Gastroesophageal sphincter (tissue), 4 donors: ENCODE data around the gene SGIP1. TPM values are rescaled to one million over a fixed set of nuclear protein-coding genes. Genes with fewer than 3 reads are reported as not detected.

Experiments used
- ATAC-seq: fragments of 150-250 bp; one replicate; pipeline ENCODE4 v1.9.1; 2016; ENCODE audit warnings: mild to moderate bottlenecking, moderate library complexity
- H3K27ac ChIP-seq, 4 donors: fragments of 200-600 bp; sonication (generic) in 3 of 4; 1 replicate in 3 of 4; 2 replicates in 1 of 4; pipeline ENCODE4 v1.5.1; 2016 to 2019
- H3K27me3 ChIP-seq: fragments of 200-600 bp; sonication (generic); one replicate; pipeline ENCODE4 v1.5.1; 2019
- H3K36me3 ChIP-seq, 2 donors: fragments of 200-600 bp; sonication (generic); one replicate each; pipeline ENCODE4 v1.5.1; 2019; ENCODE audit warnings: control low read depth in 1 of 2
- H3K4me1 ChIP-seq, 3 donors: fragments of 200-600 bp; sonication (generic); 1 replicate in 2 of 3; 2 replicates in 1 of 3; pipeline ENCODE4 v1.5.1; 2016 to 2019; ENCODE audit warnings: control low read depth in 2 of 3
- H3K4me3 ChIP-seq, 2 donors: fragments of 200-600 bp; sonication (generic); one replicate each; pipeline ENCODE4 v1.5.1; 2019; ENCODE audit warnings: mild to moderate bottlenecking in 1 of 2, moderate library complexity in 1 of 2
- H3K9me3 ChIP-seq, 3 donors: fragments of 200-600 bp; sonication (generic); one replicate each; pipeline ENCODE4 v1.5.1; 2017 to 2019; ENCODE audit warnings: control low read depth in 2 of 3
- EP300 ChIP-seq: sonication (generic); formaldehyde crosslinking; IDR thresholded peaks from one replicate; pipeline ENCODE4 v1.6.1; 2017; ENCODE audit warnings: antibody characterized with exemption, mild to moderate bottlenecking
- POLR2A ChIP-seq, 2 donors: fragments of 450-650 bp; IDR thresholded peaks; one replicate each; pipeline ENCODE4 v1.6.1; 2017; ENCODE audit warnings: antibody characterized with exemption in 2 of 2, mild to moderate bottlenecking in 2 of 2, moderate library complexity in 1 of 2
- POLR2AphosphoS5 ChIP-seq: sonication (generic); formaldehyde crosslinking; IDR thresholded peaks from one replicate; pipeline ENCODE4 v1.6.1; 2017; ENCODE audit warnings: antibody characterized with exemption
- WGBS, 2 donors: methylation state at CpG; one replicate each; pipeline ENCODE4 v1.1.5; 2018; ENCODE audit warnings: low coverage in 1 of 2; 5-methylcytosine and 5-hydroxymethylcytosine counted together
- total RNA-seq, 4 donors: library from RNA; depleted of rRNA; stranded (reverse); fragments of >200 nt; gene quantifications; one replicate each; pipeline ENCODE4 v1.1.0, GENCODE V29; 2016
- TF ChIP-seq, protein P1 (sequence below), 4 experiments: fragments of 200-600 bp in 2 of 4; fragments of 450-650 bp in 2 of 4; sonication (generic) in 1 of 4; IDR thresholded peaks; one replicate each; pipeline ENCODE4 v1.5.1; 2017 to 2019; ENCODE audit warnings: antibody characterized with exemption in 4 of 4, mild to moderate bottlenecking in 2 of 4, moderate library complexity in 2 of 4

Gene SGIP1
- total RNA-seq, 4 donors from 2014 or later: 6.5 to 14.0 (median 10.7) TPM

DNA sequence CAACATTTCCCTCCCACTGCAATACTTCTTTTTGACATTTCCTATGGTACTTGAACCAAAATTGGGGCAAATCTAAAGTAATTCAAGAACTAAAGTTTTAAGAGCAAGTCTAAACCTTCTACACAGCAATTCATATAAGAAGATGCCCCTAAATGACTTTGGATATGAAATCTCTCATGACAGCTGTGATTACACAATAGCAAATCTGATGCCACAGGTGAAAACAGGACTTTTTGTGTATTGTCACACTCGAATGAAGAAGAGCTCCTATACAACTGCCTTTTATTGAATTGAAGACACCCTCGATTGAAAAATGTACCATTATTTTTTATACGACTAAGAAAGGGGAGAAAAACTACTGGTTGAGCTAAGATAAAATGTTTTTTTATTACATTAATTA lies 158.7 kb downstream of the SGIP1 start:
- TF ChIP-seq POLR2A (IDR thresholded peaks at IDR 0.05) (no peak), EP300 (no peak), POLR2AphosphoS5 (no peak)
- TF ChIP-seq, protein P1, sequence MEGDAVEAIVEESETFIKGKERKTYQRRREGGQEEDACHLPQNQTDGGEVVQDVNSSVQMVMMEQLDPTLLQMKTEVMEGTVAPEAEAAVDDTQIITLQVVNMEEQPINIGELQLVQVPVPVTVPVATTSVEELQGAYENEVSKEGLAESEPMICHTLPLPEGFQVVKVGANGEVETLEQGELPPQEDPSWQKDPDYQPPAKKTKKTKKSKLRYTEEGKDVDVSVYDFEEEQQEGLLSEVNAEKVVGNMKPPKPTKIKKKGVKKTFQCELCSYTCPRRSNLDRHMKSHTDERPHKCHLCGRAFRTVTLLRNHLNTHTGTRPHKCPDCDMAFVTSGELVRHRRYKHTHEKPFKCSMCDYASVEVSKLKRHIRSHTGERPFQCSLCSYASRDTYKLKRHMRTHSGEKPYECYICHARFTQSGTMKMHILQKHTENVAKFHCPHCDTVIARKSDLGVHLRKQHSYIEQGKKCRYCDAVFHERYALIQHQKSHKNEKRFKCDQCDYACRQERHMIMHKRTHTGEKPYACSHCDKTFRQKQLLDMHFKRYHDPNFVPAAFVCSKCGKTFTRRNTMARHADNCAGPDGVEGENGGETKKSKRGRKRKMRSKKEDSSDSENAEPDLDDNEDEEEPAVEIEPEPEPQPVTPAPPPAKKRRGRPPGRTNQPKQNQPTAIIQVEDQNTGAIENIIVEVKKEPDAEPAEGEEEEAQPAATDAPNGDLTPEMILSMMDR (IDR thresholded peaks at IDR 0.05): no peak
- Histone ChIP-seq H3K9me3 (no peaks in the 10 kb centered on the region), H3K4me3 (no peak overlapping the region), H3K27me3 (no peaks in the 10 kb centered on the region), H3K36me3 (peaks cover 0 to 9% of the 10 kb centered on the region in 2 donors), H3K4me1 (no peaks in the 10 kb centered on the region), H3K27ac (no peak overlapping the region)
- 72 to 83% methylated on average over 1 to 3 of the region's 3 CpGs for WGBS, 2 donors
- ATAC-seq: no peak

- H3K27ac ChIP-seq: no peak overlapping the region
- no peak for TF ChIP-seq POLR2AphosphoS5
- no peak for TF ChIP-seq EP300
- no peak for TF ChIP-seq POLR2A (IDR thresholded peaks at IDR 0.05)
- TF ChIP-seq, protein P1 (IDR thresholded peaks at IDR 0.05): no peak
- no peaks in the 10 kb centered on the region for H3K4me1 ChIP-seq
- ATAC-seq: no peak
- no peaks in the 10 kb centered on the region for H3K9me3 ChIP-seq
- no peaks in the 10 kb centered on the region for H3K27me3 ChIP-seq
- no peak overlapping the region for H3K4me3 ChIP-seq
- peaks cover 0 to 9% of the 10 kb centered on the region in 2 donors for H3K36me3 ChIP-seq
Observed at GRCh38 chr1:66693856-66694255, 159.9 kb downstream of the SGIP1 start.

GRCh38 chr1:66695116-66695515 lies 161.2 kb downstream of the SGIP1 start:
- no peak overlapping the region for H3K4me3 ChIP-seq
- 53 to 71% methylated on average over 5 of the region's 5 CpGs for WGBS, 2 donors
- H3K27ac ChIP-seq: no peak overlapping the region
- TF ChIP-seq EP300 (no peak), POLR2AphosphoS5 (no peak)
- H3K27me3 ChIP-seq: no peaks in the 10 kb centered on the region
- H3K4me1 ChIP-seq: no peaks in the 10 kb centered on the region
- ATAC-seq: no peak
- no peaks in the 10 kb centered on the region for H3K9me3 ChIP-seq
- no peaks in the 10 kb centered on the region for H3K36me3 ChIP-seq

DNA sequence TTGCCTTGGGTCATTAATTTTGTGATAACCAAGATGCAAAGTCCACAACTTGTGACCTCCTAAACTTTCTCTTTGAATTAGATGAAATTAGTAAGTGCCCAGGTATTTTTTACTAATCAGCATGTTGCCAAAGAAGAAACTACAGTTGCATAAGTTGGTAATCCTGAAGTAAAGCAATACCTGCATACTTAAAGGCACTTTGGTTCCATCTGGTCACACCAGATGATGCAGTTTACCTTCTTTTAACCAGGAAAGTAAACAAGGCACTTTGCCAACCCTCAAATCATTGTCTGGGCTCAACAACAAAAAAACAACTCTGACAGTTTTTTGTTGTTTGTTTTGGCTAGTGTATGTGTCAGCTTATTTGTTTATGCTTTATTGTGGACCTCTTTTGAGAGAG lies 162.8 kb downstream of the SGIP1 start:
- no peak for ATAC-seq
- Histone ChIP-seq H3K4me1 (no peaks in the 10 kb centered on the region), H3K4me3 (no peak overlapping the region), H3K9me3 (no peaks in the 10 kb centered on the region), H3K27me3 (no peaks in the 10 kb centered on the region), H3K27ac (no peak overlapping the region), H3K36me3 (no peaks in the 10 kb centered on the region)
- TF ChIP-seq POLR2A (IDR thresholded peaks at IDR 0.05) (no peak), POLR2AphosphoS5 (no peak), EP300 (no peak)
- TF ChIP-seq, protein P1 (IDR thresholded peaks at IDR 0.05): no peak

DNA sequence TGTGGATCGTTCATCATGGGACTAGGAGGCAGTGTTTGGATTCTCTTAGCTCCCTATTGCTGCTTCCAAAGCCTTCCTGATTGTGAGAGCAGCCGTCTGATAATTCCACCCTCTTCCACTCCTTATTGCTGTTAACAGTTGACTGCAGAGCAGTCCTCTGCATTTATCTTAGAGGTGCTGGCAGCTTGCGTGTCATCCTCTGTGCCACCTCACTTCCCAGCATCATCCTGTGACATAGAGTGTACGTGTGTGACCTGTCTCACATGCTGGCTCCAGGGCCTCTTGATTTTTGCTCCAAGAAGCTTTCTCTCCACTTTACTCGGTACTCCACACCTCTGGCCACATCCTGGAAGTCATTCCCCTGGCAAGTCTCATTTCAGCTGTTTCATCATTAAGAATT lies 165.3 kb downstream of the SGIP1 start:
- H3K4me3 ChIP-seq: no peak overlapping the region
- WGBS, 2 donors: 62 to 72% methylated on average over 4 to 5 of the region's 5 CpGs
- no peaks in the 10 kb centered on the region for H3K9me3 ChIP-seq
- no peak for ATAC-seq
- H3K27ac ChIP-seq: no peak overlapping the region
- TF ChIP-seq POLR2AphosphoS5 (no peak), POLR2A (IDR thresholded peaks at IDR 0.05) (no peak), EP300 (no peak)
- TF ChIP-seq, protein P1 (IDR thresholded peaks at IDR 0.05): no peak
- no peaks in the 10 kb centered on the region for H3K36me3 ChIP-seq
- no peaks in the 10 kb centered on the region for H3K27me3 ChIP-seq
- H3K4me1 ChIP-seq: no peaks in the 10 kb centered on the region
